Measurements from ENCODE around the gene CCDC195. TPM values are rescaled to one million over a fixed set of nuclear protein-coding genes. Genes with fewer than 3 reads are reported as not detected.

Gene CCDC195
- polyA plus RNA-seq, 2 of the 4 experiments (the other 2 are of a cell fraction), result not detected

DNA sequence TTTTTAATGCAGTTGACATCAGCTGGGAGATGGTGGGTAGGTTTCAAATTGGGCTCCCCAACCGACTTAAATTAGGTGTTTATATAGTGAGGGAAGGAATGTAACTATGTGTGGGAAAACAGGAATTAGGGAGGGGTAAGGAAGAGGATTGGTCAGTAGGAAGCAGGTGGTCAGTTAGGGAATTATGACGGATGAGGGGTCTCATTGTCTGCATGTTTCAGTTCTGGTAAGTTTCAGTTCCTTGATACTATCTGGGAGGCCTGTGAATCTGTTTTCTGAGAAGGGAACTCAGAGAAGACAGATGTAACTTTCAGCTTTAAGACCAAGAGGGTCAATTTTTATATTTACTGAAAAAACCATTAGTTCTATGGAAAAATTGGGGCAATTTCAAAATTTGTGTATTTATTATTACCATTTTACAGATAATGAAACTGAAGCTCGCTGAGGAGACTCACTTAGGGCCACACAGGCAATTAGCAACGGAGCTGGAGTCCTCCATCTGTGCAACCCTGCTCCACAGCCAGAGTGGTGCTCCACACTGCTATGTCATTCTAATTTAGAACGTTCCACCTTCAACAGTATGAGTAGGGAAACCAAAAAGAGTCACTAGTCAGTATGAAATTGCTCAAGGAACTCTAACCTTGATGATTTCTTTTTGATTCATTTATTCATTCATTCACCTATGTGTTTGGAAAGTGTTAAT lies 36.0 kb upstream of the CCDC195 start (continued):
- no peak for TF ChIP-seq TFCP2L1 (CRISPR knock-in tag; IDR thresholded peaks at IDR 0.05)
- no peak for TF ChIP-seq HOXB13 (CRISPR knock-in tag; IDR thresholded peaks at IDR 0.05; ENCODE audit: low read depth)

DNA sequence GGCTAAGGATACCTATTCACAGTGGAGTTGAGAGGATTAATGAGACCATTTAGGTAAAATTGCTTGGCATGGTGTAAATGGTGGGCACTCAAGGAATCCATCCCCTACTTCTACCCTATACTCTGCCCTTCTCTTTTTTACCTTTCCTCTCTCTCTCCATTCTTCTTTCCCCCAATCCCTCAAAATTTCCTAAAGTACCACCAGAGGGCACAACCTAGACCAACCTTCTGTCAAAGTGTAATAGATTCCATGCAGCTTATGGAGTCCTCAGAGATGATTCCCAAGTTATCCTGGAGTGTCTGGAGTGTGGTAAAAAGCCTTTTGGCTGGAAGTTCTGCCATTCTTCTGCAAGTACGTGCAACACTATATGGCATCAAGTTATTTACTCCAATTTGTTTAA lies 33.0 kb upstream of the CCDC195 start:
- peak; percentile 71 to 80; a peak in 5 of 6 replicates for ATAC-seq
- peak in 1 of 2 experiments; percentile 13 for DNase-seq (ENCODE audit: low read depth in 1 of 2, low spot score in 1 of 2)
- ChIA-PET POLR2A (no interaction called here), CTCF (interaction anchor here (0.6 kb wide), 1 partner anchor 173 kb away, joined by 3 read pairs; no protein-coding TSS in a partner anchor)
- no peak for FAIRE-seq
- Histone ChIP-seq H3K4me2 (no peak overlapping the region), H3K27ac (no peak overlapping the region), H3K9me3 (no peaks in the 10 kb centered on the region), H3K4me1 (no peaks in the 10 kb centered on the region), H3K4me3 (no peak overlapping the region)
- TF ChIP-seq MAFK (IDR thresholded peaks at IDR 0.05; ENCODE audit: partially characterized antibody), result no peak
- TF ChIP-seq HOXB5 (CRISPR knock-in tag; IDR thresholded peaks at IDR 0.05), result no peak
- no peak for TF ChIP-seq FOXS1 (CRISPR knock-in tag; IDR thresholded peaks at IDR 0.05)
- peak in 1 of 2 experiments; percentile 28; a peak in 1 of 5 replicates for TF ChIP-seq RAD21 (conservative IDR thresholded peaks at IDR 0.05 in 1 of 2, IDR thresholded peaks at IDR 0.05 in 1 of 2)
- TF ChIP-seq SREBF2 (IDR thresholded peaks at IDR 0.05), result no peak
- no peak for TF ChIP-seq TFCP2L1 (CRISPR knock-in tag; IDR thresholded peaks at IDR 0.05)
- TF ChIP-seq, protein P1, sequence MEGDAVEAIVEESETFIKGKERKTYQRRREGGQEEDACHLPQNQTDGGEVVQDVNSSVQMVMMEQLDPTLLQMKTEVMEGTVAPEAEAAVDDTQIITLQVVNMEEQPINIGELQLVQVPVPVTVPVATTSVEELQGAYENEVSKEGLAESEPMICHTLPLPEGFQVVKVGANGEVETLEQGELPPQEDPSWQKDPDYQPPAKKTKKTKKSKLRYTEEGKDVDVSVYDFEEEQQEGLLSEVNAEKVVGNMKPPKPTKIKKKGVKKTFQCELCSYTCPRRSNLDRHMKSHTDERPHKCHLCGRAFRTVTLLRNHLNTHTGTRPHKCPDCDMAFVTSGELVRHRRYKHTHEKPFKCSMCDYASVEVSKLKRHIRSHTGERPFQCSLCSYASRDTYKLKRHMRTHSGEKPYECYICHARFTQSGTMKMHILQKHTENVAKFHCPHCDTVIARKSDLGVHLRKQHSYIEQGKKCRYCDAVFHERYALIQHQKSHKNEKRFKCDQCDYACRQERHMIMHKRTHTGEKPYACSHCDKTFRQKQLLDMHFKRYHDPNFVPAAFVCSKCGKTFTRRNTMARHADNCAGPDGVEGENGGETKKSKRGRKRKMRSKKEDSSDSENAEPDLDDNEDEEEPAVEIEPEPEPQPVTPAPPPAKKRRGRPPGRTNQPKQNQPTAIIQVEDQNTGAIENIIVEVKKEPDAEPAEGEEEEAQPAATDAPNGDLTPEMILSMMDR (IDR thresholded peaks at IDR 0.05), result peak; percentile 13; the same call in 1 of the 3 replicates
- 0% methylated on average over 1 of the region's 1 CpG for WGBS (ENCODE audit: missing lambda C conversion rate)

DNA sequence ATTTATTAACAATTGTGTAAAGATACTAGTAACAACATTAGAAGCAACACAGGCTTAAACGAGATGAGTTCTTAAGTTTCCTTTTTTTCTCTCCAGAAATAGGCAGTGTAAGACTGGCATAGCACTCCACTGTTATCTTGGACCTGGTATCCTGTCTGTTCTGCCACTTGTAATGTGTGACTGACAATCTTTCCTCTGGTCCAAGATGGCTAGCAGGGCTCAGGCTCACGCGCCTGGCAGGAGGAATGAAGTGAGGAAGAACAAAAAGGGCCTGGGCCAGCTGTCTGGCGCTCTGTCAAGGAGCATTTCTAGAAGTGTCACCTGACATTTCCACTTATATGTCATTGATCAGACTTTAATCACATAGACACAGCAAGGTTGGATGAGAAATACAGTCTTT lies 31.6 kb upstream of the CCDC195 start:
- WGBS (ENCODE audit: missing lambda C conversion rate), result 70% methylated on average over 4 of the region's 4 CpGs
- no peaks in the 10 kb centered on the region for H3K9me3 ChIP-seq
- no peak for TF ChIP-seq CHD2 (IDR thresholded peaks at IDR 0.05; ENCODE audit: low read length, partially characterized antibody)
- no peak for TF ChIP-seq EHMT2 (IDR thresholded peaks at IDR 0.05; ENCODE audit: low read depth)
- TF ChIP-seq, protein P1 (IDR thresholded peaks at IDR 0.05), result no peak
- no peak for TF ChIP-seq KDM5A (IDR thresholded peaks at IDR 0.05)
- TF ChIP-seq ESRRA (IDR thresholded peaks at IDR 0.05; ENCODE audit: borderline replicate concordance, low read length), result no peak
- no peak for TF ChIP-seq NPAS2 (CRISPR knock-in tag; IDR thresholded peaks at IDR 0.05; ENCODE audit: borderline replicate concordance)
- TF ChIP-seq SREBF2 (IDR thresholded peaks at IDR 0.05), result no peak
- TF ChIP-seq, protein P2, sequence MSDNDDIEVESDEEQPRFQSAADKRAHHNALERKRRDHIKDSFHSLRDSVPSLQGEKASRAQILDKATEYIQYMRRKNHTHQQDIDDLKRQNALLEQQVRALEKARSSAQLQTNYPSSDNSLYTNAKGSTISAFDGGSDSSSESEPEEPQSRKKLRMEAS (IDR thresholded peaks at IDR 0.05), result no peak
- TF ChIP-seq FOXS1 (CRISPR knock-in tag; IDR thresholded peaks at IDR 0.05), result no peak
- TF ChIP-seq ZC3H11A (IDR thresholded peaks at IDR 0.05), result no peak
- ChIA-PET POLR2A (no interaction called here), CTCF (no interaction called here)
- no peak for DNase-seq (ENCODE audit: low read depth in 1 of 2, low spot score in 1 of 2)
- H3K4me1 ChIP-seq, result no peaks in the 10 kb centered on the region
- no peak for FAIRE-seq
- H3K27ac ChIP-seq, result no peak overlapping the region
- no peak overlapping the region for H3K4me3 ChIP-seq
- no peak overlapping the region for H3K4me2 ChIP-seq
- ATAC-seq, result no peak

DNA sequence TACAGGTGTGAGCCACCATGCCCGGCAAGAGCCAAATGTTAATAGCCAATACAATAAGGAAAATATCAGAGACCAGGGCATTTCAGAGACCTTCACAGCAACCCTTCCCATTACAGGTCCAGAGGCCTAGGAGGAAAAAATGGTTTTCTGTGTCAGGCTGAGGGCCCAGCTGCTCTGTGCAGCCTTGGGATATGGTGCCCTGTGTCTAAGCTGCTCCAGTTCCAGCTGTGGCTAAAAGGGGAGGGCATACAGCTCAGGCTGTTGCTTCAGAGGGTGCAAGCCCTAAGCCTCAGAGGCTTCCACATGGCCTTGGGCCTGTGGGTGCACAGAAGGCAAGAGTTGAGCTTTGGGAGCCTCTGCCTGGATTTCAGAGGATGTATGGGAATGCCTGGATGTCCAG lies 20.1 kb upstream of the CCDC195 start:
- no peak for ATAC-seq
- CTCF ChIA-PET, result no interaction called here

More for the DNA sequence above, 20.1 kb upstream of the CCDC195 start:
- H3K4me2 ChIP-seq, result no peak overlapping the region
- no peak for FAIRE-seq
- POLR2A ChIA-PET, result no interaction called here
- 73% methylated on average over 1 of the region's 1 CpG for WGBS (ENCODE audit: missing lambda C conversion rate)
- no peak overlapping the region for H3K4me3 ChIP-seq
- peaks cover 23% of the 10 kb centered on the region; the same call in 2 of the 3 replicates for H3K9me3 ChIP-seq
- no peak for DNase-seq (ENCODE audit: low read depth in 1 of 2, low spot score in 1 of 2)
- H3K27ac ChIP-seq, result no peak overlapping the region
- no peaks in the 10 kb centered on the region for H3K4me1 ChIP-seq
- peak; percentile 86 for TF ChIP-seq ZFP36 (IDR thresholded peaks at IDR 0.05; ENCODE audit: borderline replicate concordance, partially characterized antibody)
- TF ChIP-seq MYC (IDR thresholded peaks at IDR 0.05; ENCODE audit: borderline replicate concordance, low read length), result no peak
